ENCODE data around the gene SH3TC1.

GRCh38 chr4:8219236-8219635, 20.1 kb downstream of the SH3TC1 start:
- TF ChIP-seq POLR2A (IDR thresholded peaks at IDR 0.05; ENCODE audit: control extremely low read depth in 1 of 2, low read depth in 2 of 2, low read length in 2 of 2), result no peak
- TF ChIP-seq CTCF (IDR thresholded peaks at IDR 0.05; ENCODE audit: control extremely low read depth in 1 of 3, insufficient read depth in 1 of 3, low read depth in 1 of 3, low read length in 3 of 3), result no peak
- no peak for TF ChIP-seq EGR1 (IDR thresholded peaks at IDR 0.05; ENCODE audit: borderline replicate concordance, low read depth, low read length)
- TF ChIP-seq MAX (IDR thresholded peaks at IDR 0.05), result no peak
- no peak for TF ChIP-seq RAD21 (IDR thresholded peaks at IDR 0.05 in 1 of 2, conservative IDR thresholded peaks at IDR 0.05 in 1 of 2; ENCODE audit: low read depth in 2 of 2, low read length in 2 of 2)
- no peak for TF ChIP-seq SUZ12 (IDR thresholded peaks at IDR 0.05; ENCODE audit: low read length)
- TF ChIP-seq MAFK (IDR thresholded peaks at IDR 0.05; ENCODE audit: low read depth, low read length), result no peak
